Upper lobe of right lung (tissue), 1 donor: ENCODE measurements around the gene TMEM138. TPM values are rescaled to one million over a fixed set of nuclear protein-coding genes. Genes with fewer than 3 reads are reported as not detected.

Source experiments
- ATAC-seq: fragments of 200-7000 bp; cut with Tn5 transposase; one replicate; pipeline ENCODE4 v1.9.1; 2020; ENCODE audit warnings: mild to moderate bottlenecking, moderate library complexity
- DNase-seq: peaks from one replicate; pipeline ENCODE4 v3.0.0-alpha.2; 2020
- H3K27ac ChIP-seq: fragments of 200-600 bp; one replicate; pipeline ENCODE4 v1.8.0; 2022
- H3K27me3 ChIP-seq: fragments of 200-600 bp; one replicate; pipeline ENCODE4 v1.8.0; 2022; ENCODE audit warnings: mild to moderate bottlenecking
- H3K36me3 ChIP-seq: fragments of 200-600 bp; one replicate; pipeline ENCODE4 v1.8.0; 2022
- H3K4me1 ChIP-seq: fragments of 200-600 bp; one replicate; pipeline ENCODE4 v1.8.0; 2022
- H3K4me3 ChIP-seq: fragments of 200-600 bp; one replicate; pipeline ENCODE4 v1.8.0; 2022; ENCODE audit warnings: mild to moderate bottlenecking
- H3K9me3 ChIP-seq: fragments of 200-600 bp; one replicate; pipeline ENCODE4 v1.8.0; 2022
- intact Hi-C: fragments of 100-400 bp; cut with DNase I; formaldehyde crosslinking; loops from one replicate; pipeline ENCODE4 v1.11.0; 2022
- total RNA-seq: library from RNA; stranded (reverse); fragmentation: NEBNext Ultra II Directional; extraction: Animal tissue kit (Norgen Biotek cat#: 25700); gene quantifications from one replicate; pipeline ENCODE4 v1.2.1, GENCODE V29; 2021
- TF ChIP-seq, protein P1 (sequence below): fragments of 200-600 bp; IDR thresholded peaks from one replicate; pipeline ENCODE4 v1.8.0; 2022; ENCODE audit warnings: antibody characterized with exemption
- donor health status: DM: no; HTN: yes; CAD: no; lungs with severe emphysema.

Gene TMEM138
- total RNA-seq, 1 donor from 2014 or later, result 46.3 TPM

GRCh38 chr11:61361237-61361740 lies 885 bp upstream of the TMEM138 start:
- DNase-seq (no peak), ATAC-seq (no peak)
- Histone ChIP-seq H3K4me3 (peak overlapping the region; percentile 83), H3K27me3 (no peaks in the 10 kb centered on the region), H3K4me1 (peaks cover 47% of the 10 kb centered on the region), H3K27ac (peak overlapping the region; percentile 99), H3K36me3 (peaks cover 25% of the 10 kb centered on the region), H3K9me3 (no peaks in the 10 kb centered on the region)
- intact Hi-C loops, result no loop called here
- TF ChIP-seq, protein P1, sequence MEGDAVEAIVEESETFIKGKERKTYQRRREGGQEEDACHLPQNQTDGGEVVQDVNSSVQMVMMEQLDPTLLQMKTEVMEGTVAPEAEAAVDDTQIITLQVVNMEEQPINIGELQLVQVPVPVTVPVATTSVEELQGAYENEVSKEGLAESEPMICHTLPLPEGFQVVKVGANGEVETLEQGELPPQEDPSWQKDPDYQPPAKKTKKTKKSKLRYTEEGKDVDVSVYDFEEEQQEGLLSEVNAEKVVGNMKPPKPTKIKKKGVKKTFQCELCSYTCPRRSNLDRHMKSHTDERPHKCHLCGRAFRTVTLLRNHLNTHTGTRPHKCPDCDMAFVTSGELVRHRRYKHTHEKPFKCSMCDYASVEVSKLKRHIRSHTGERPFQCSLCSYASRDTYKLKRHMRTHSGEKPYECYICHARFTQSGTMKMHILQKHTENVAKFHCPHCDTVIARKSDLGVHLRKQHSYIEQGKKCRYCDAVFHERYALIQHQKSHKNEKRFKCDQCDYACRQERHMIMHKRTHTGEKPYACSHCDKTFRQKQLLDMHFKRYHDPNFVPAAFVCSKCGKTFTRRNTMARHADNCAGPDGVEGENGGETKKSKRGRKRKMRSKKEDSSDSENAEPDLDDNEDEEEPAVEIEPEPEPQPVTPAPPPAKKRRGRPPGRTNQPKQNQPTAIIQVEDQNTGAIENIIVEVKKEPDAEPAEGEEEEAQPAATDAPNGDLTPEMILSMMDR, result no peak

- intact Hi-C loops, result no loop called here
- ATAC-seq, result peak; percentile 6
Observed at GRCh38 chr11:61362542-61362875, 335 bp downstream of the TMEM138 start.

GRCh38 chr11:61364012-61364675 lies 2.0 kb downstream of the TMEM138 start:
- TF ChIP-seq, protein P1, result no peak
- peaks cover 30% of the 10 kb centered on the region for H3K4me1 ChIP-seq
- no peaks in the 10 kb centered on the region for H3K9me3 ChIP-seq
- H3K36me3 ChIP-seq, result peaks cover 54% of the 10 kb centered on the region
- H3K4me3 ChIP-seq, result peak overlapping the region; percentile 83
- no peaks in the 10 kb centered on the region for H3K27me3 ChIP-seq
- intact Hi-C loops, result no loop called here
- no peak overlapping the region for H3K27ac ChIP-seq
- DNase-seq, result no peak
- no peak for ATAC-seq

More at GRCh38 chr11:61362542-61362875, 335 bp downstream of the TMEM138 start:
- no peaks in the 10 kb centered on the region for H3K27me3 ChIP-seq
- no peak for DNase-seq
- peak overlapping the region; percentile 83 for H3K4me3 ChIP-seq
- no peaks in the 10 kb centered on the region for H3K9me3 ChIP-seq
- H3K27ac ChIP-seq, result peak overlapping the region; percentile 99
- TF ChIP-seq, protein P1, result no peak
- peaks cover 36% of the 10 kb centered on the region for H3K4me1 ChIP-seq
- H3K36me3 ChIP-seq, result peaks cover 38% of the 10 kb centered on the region

DNA sequence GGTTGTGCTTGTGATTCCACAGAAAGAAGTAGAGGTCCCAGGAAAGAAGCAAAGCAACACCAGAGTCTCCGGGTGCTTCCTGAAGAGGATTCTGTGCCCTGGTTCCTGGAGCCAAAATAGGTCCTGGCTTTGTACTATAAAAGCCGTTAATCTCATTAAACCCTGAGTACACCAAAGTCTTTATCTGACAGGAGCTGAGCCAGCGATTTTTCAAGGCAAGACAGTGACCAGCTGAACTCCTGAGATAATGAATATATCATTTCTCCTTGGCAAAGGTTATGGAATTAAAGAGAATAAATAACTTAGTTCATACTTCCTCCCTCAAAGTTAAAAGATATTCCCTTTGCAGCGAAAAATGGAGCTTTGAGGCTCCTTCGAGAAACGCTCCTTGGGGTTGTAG lies 5.2 kb downstream of the TMEM138 start:
- no peak overlapping the region for H3K4me3 ChIP-seq
- TF ChIP-seq, protein P1, result no peak
- peaks cover 28% of the 10 kb centered on the region for H3K4me1 ChIP-seq
- DNase-seq (no peak), ATAC-seq (no peak)
- no peaks in the 10 kb centered on the region for H3K27me3 ChIP-seq
- peaks cover 66% of the 10 kb centered on the region for H3K36me3 ChIP-seq
- no peak overlapping the region for H3K27ac ChIP-seq
- intact Hi-C loops, result no loop called here
- no peaks in the 10 kb centered on the region for H3K9me3 ChIP-seq

GRCh38 chr11:61368646-61369045 lies 6.5 kb downstream of the TMEM138 start:
- peaks cover 66% of the 10 kb centered on the region for H3K36me3 ChIP-seq

More at GRCh38 chr11:61368646-61369045, 6.5 kb downstream of the TMEM138 start:
- TF ChIP-seq, protein P1, result no peak
- intact Hi-C loops, result no loop called here
- Histone ChIP-seq H3K27me3 (no peaks in the 10 kb centered on the region), H3K4me3 (no peak overlapping the region), H3K9me3 (no peaks in the 10 kb centered on the region), H3K4me1 (peaks cover 20% of the 10 kb centered on the region), H3K27ac (no peak overlapping the region)
- DNase-seq (no peak), ATAC-seq (no peak)
